Stomach (tissue), 9 donors: ENCODE measurements around the gene FUOM. TPM values are rescaled to one million over a fixed set of nuclear protein-coding genes. Genes with fewer than 3 reads are reported as not detected.
"Not testable (repeated sequence)": the region's sequence is repeated elsewhere in the genome, so short reads cannot be mapped to it uniquely, and the experiment has no call there.

Experiments used
- DNase-seq, 2 donors: peaks; one replicate each; pipeline versions ENCODE4 v3.0.0 to v3.0.0-alpha.2; 2013 to 2019
- H3K27ac ChIP-seq, 5 donors: fragments of 200-600 bp in 4 of 5; sonication (generic) in 4 of 5; one replicate each; pipeline ENCODE4 v1.5.1; 2013 to 2019; ENCODE audit warnings: mild to moderate bottlenecking in 1 of 5, moderate library complexity in 1 of 5
- H3K27me3 ChIP-seq, 3 donors: fragments of 200-600 bp; sonication (generic); one replicate each; pipeline ENCODE4 v1.5.1; 2017 to 2019; ENCODE audit warnings: mixed run types in 1 of 3
- H3K36me3 ChIP-seq, 4 donors: fragments of 200-600 bp; sonication (generic); 1 replicate in 3 of 4; 2 replicates in 1 of 4; pipeline ENCODE4 v1.5.1; 2016 to 2019
- H3K4me1 ChIP-seq, 4 donors: fragments of 200-600 bp; sonication (generic); one replicate each; pipeline ENCODE4 v1.5.1; 2016 to 2019
- H3K4me3 ChIP-seq, 4 donors: fragments of 200-600 bp; sonication (generic) in 3 of 4; one replicate each; pipeline ENCODE4 v1.5.1; 2016 to 2019; ENCODE audit warnings: mild to moderate bottlenecking in 1 of 4
- H3K9me3 ChIP-seq, 4 donors: fragments of 200-600 bp; sonication (generic); one replicate each; pipeline ENCODE4 v1.5.1; 2016 to 2019
- EP300 ChIP-seq: sonication (generic); formaldehyde crosslinking; IDR thresholded peaks from one replicate; pipeline ENCODE4 v1.6.1; 2017; ENCODE audit warnings: antibody characterized with exemption
- POLR2A ChIP-seq, 4 donors: fragments of 450-650 bp; IDR thresholded peaks; one replicate each; pipeline ENCODE4 v1.6.1; 2016; ENCODE audit warnings: antibody characterized with exemption in 4 of 4, control low read depth in 2 of 4, mild to moderate bottlenecking in 1 of 4, moderate library complexity in 1 of 4
- POLR2AphosphoS5 ChIP-seq, 3 donors: sonication (generic); formaldehyde crosslinking; IDR thresholded peaks; one replicate each; pipeline ENCODE4 v1.6.1; 2016; ENCODE audit warnings: antibody characterized with exemption in 3 of 3
- WGBS, 5 donors: extraction: QIAGEN DNeasy Blood & Tissue Kit in 3 of 5; methylation state at CpG; one replicate each; pipeline versions ENCODE4 v1.1.5 to v1.1.7; 2013 to 2018; 5-methylcytosine and 5-hydroxymethylcytosine counted together
- intact Hi-C: fragments of 100-400 bp; cut with DNase I; formaldehyde crosslinking; loops from one replicate; pipeline ENCODE4 v1.15.1; 2023; ENCODE audit warnings: low total_unique reads
- polyA plus RNA-seq, 3 donors: library from polyadenylated mRNA; stranded (reverse); fragments of 200-250 nt; gene quantifications; one replicate each; pipeline ENCODE4 v1.2.3, GENCODE V29; 2013
- total RNA-seq, 5 donors: library from RNA; depleted of rRNA; stranded (reverse); fragments of >200 nt; gene quantifications; one replicate each; pipeline versions ENCODE4 v1.1.0 to v1.2.3, GENCODE V29; 2014 to 2016
- TF ChIP-seq, protein P1 (sequence below), 7 experiments: fragments of 450-650 bp in 4 of 7; fragments of 200-600 bp in 3 of 7; sonication (generic) in 3 of 7; IDR thresholded peaks; one replicate each; pipeline ENCODE4 v1.5.1; 2016 to 2019; ENCODE audit warnings: antibody characterized with exemption in 7 of 7, control low read depth in 2 of 7, mild to moderate bottlenecking in 1 of 7
- donor health status: healthy with polysubstance abuse.
- donor health status: Bipolar disorder and iron deficiency.
- donor health status: healthy.

The FUOM gene
- total and polyA plus RNA-seq, 8 donors: 6.4 to 38.3 (median 17.9) TPM; not detected in 2

DNA sequence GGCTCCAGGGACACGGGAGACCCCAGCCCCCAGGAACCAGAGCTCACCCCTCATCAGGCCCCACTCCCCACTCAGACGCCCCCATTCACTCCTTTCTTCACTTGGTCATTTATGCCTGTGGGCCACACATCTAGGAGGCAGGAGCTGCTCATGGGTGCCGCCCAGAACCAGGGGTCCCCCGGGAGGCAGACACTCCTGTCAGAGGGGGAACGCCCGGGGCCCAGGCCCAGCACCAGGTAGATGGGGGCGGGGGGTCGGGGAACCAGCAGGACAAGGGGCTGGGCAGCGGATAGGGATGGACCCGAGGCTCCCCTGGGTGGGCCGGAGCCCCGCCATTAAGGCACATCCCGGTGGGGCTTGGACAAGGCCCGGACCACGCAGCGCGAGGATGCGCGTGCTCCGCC, 33.0 kb downstream of the FUOM start:
- H3K4me1 ChIP-seq: peaks cover 30 to 34% (median 31%) of the 10 kb centered on the region in 4 donors
- H3K27ac ChIP-seq: peak overlapping the region in 1 of 5 donors; percentile 54
- 11 to 20% (median 18%) methylated on average over 4 to 20 of the region's 20 CpGs for WGBS, 5 donors
- peak overlapping the region; percentile 40 to 48 (median 44) for H3K4me3 ChIP-seq
- no peak for DNase-seq
- peaks cover 7 to 75% (median 52%) of the 10 kb centered on the region in 3 donors for H3K27me3 ChIP-seq
- intact Hi-C loops: no loop called here
- no peaks in the 10 kb centered on the region for H3K36me3 ChIP-seq
- no peak for TF ChIP-seq EP300
- no peak for TF ChIP-seq POLR2AphosphoS5 (IDR thresholded peaks at IDR 0.05)
- TF ChIP-seq, protein P1, sequence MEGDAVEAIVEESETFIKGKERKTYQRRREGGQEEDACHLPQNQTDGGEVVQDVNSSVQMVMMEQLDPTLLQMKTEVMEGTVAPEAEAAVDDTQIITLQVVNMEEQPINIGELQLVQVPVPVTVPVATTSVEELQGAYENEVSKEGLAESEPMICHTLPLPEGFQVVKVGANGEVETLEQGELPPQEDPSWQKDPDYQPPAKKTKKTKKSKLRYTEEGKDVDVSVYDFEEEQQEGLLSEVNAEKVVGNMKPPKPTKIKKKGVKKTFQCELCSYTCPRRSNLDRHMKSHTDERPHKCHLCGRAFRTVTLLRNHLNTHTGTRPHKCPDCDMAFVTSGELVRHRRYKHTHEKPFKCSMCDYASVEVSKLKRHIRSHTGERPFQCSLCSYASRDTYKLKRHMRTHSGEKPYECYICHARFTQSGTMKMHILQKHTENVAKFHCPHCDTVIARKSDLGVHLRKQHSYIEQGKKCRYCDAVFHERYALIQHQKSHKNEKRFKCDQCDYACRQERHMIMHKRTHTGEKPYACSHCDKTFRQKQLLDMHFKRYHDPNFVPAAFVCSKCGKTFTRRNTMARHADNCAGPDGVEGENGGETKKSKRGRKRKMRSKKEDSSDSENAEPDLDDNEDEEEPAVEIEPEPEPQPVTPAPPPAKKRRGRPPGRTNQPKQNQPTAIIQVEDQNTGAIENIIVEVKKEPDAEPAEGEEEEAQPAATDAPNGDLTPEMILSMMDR (IDR thresholded peaks at IDR 0.05): no peak
- no peak for TF ChIP-seq POLR2A (IDR thresholded peaks at IDR 0.05)
- no peaks in the 10 kb centered on the region for H3K9me3 ChIP-seq

DNA sequence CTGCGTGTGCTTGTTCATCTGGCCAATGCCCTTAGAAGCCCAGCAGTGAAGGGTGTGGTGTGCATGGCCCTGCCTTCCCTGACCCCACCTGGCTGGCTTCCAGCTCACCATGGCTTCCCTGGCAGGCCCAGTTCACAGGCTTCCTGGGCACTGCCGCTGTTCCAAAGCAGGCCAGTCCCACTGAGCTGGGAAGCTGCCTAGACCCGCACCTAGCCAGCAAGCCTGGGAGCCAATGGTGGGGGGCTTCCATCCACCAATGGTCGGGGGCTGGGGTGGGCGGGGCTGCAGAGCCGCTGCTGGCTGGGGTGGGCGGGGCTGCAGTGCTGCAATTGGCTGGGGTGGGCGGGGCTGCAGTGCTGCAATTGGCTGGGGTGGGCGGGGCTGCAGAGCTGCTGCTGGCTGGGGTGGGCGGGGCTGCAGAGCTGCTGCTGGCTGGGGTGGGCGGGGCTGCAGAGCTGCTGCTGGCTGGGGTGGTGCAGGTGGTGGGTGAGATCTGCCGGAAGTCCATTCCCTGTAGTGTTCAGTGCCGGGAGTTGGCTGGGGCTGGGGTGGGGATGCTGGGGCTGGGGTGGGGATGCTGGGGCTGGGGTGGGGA, 33.5 kb downstream of the FUOM start:
- peak; percentile 87 to 92 for DNase-seq
- 2 to 16% (median 6%) methylated on average over 4 to 13 of the region's 13 CpGs for WGBS, 5 donors
- Histone ChIP-seq H3K9me3 (no peaks in the 10 kb centered on the region), H3K27ac (peak overlapping the region in 4 of 5 donors; percentile 46 to 80 (median 67)), H3K4me1 (peaks cover 24 to 28% (median 26%) of the 10 kb centered on the region in 4 donors), H3K27me3 (peaks cover 7 to 75% (median 55%) of the 10 kb centered on the region in 3 donors), H3K4me3 (peak overlapping the region; percentile 16 to 48 (median 30)), H3K36me3 (no peaks in the 10 kb centered on the region)
- intact Hi-C loops: no loop called here
- TF ChIP-seq, protein P1 (IDR thresholded peaks at IDR 0.05): peak in 1 of 7 experiments; percentile 7
- no peak for TF ChIP-seq POLR2A (IDR thresholded peaks at IDR 0.05)
- no peak for TF ChIP-seq POLR2AphosphoS5 (IDR thresholded peaks at IDR 0.05)

DNA sequence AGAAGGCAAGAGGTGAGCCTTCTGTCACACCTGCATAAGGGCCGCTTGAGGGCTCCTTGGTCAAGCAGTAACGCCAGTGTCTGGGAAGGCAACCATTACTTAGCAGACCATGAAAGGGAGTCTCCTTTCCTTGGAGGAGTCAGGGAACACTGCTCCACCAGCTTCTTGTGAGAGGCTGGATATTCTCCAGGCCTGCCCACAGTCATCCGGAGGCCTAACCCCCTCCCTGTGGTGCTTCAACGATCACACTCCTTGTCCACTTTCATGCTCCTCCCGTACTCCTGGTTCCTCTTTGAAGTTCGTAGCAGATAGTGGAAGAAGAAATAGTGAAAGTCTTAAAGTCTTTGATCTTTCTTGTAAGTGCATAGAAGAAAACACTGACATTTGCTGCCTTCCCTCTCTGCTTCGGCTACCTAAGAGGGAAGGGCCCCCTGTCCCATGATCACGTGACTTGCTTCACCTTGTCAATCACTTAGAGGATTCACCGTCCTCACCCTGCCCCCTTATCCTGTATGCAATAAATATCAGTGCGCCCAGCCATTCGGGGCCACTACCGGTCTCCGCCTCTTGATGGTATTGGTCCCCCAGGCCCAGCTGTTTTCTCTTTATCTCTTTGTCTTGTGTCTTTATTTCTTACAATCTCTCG, 35.6 kb downstream of the FUOM start:
- peaks cover 25 to 34% (median 28%) of the 10 kb centered on the region in 4 donors for H3K4me1 ChIP-seq
- H3K27me3 ChIP-seq: peaks cover 7 to 64% (median 36%) of the 10 kb centered on the region in 3 donors
- DNase-seq, intact Hi-C loops, H3K9me3 ChIP-seq, H3K4me3 ChIP-seq, H3K36me3 ChIP-seq, H3K27ac ChIP-seq: not testable (repeated sequence)
- 80 to 88% (median 82%) methylated on average over 11 to 13 of the region's 14 CpGs for WGBS, 5 donors

DNA sequence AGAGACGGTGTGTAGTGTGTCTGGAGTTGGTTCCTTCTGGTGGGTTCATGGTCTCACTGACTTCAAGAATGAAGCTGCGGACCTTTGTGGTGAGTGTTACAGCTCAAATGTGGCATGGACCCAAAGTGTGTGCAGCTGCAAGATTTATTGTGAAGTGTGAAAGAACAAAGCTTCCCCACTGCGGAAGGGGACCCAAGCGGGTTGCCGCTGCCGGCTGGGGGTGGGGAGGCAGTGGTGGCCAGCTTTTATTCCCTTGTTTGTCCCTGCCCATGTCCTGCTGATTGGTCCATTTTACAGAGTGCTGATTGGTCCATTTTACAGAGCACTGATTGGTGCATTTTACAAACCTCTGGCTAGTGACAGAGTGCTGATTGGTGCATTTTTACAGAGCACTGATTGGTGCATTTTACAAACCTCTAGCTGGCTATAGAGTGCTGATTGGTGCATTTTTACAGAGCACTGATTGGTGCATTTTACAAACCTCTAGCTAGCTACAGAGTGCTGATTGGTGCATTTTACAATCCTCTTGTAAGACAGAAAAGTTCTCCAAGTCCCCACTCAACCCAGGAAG, 36.9 kb downstream of the FUOM start:
- peaks cover 0 to 52% (median 23%) of the 10 kb centered on the region in 3 donors for H3K27me3 ChIP-seq
- WGBS, 5 donors: 87 to 96% (median 93%) methylated on average over 6 of the region's 6 CpGs
- H3K36me3 ChIP-seq, H3K4me3 ChIP-seq, H3K9me3 ChIP-seq, DNase-seq, H3K27ac ChIP-seq, intact Hi-C loops: not testable (repeated sequence)
- H3K4me1 ChIP-seq: peaks cover 22 to 30% (median 25%) of the 10 kb centered on the region in 4 donors

DNA sequence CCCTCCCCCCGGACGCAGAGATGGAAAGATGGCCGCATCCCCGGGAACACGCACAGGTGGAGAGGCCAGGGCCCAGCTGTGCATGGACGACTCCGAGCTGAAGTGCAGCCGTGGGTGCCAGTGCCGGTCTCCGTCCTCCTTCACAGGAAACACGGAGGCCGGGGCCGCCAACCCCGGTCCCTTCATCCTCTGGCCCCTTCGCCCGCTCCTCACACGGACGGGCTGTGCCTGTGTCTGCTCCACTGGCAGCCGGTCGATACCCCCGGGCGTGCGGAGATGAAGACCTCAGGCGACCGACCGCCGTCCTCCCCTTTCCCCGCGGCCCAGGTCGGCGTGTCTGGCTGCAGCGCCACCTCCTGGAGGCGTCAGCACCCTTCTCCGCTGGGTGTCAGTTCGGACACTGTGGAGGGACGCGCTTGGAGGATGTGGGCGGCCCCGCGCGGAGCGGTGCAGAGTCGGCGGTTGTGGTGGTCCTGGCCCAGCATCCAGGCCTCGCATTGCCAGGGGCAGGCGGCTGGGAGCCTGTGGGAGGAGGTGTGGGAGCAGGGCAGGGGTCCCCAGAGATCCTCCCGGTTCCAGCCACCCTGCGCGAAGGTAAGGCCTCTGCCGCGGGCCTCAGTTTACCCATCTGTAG, 39.2 kb downstream of the FUOM start:
- peak; percentile 74 to 87 for DNase-seq
- Histone ChIP-seq H3K36me3 (no peaks in the 10 kb centered on the region), H3K4me3 (peak overlapping the region; percentile 31 to 36 (median 34)), H3K4me1 (peaks cover 0 to 14% (median 6%) of the 10 kb centered on the region in 4 donors), H3K27me3 (peaks cover 0 to 30% (median 7%) of the 10 kb centered on the region in 3 donors), H3K27ac (no peak overlapping the region), H3K9me3 (no peaks in the 10 kb centered on the region)
- intact Hi-C loops: no loop called here
- TF ChIP-seq, protein P1 (IDR thresholded peaks at IDR 0.05): peak in 4 of 7 experiments; percentile 56 to 72 (median 64)
- TF ChIP-seq POLR2A (IDR thresholded peaks at IDR 0.05): no peak
- 0 to 13% (median 9%) methylated on average over 8 to 51 of the region's 51 CpGs for WGBS, 5 donors
